ENCODE results near the gene KLHL18.

Gene KLHL18

DNA sequence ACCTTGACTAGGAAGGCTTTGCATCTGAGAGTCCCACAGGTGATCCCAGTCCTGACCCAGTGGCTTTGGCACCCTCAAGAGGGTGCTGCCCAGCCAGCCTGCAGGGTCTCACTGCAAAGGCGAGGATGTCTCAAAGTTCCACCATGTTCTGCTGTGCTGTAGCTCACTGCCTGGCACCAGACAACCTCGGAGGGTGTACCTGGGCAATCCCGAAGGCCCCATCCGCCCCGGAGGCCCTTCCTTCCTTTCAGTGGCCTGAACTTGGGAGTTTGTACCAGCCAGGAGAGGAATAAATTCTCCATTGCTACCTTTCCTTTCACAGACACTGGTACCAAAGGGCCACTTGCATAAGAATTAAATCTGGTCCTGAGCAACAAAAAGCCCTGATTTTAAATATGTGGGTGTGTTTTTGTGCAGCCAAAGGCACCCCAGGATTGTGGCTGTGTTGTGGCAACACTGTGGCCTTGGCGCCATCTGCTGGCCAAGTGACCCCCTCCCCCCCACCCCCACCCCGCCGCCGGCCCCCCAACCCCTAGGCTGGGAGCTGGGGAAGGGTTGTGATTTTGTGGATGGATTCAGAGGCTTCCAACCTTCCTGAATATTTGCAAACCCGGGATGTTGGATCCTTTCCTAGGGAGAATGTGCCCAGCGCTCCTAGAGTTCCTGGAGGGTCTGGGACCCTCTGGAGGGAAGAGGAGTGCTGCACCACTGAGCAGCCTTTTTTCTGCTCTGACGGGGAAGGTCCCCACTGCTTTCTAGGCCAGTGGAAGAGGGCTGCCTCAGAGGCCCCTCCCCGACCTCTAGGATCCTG lies 88.3 kb downstream of the KLHL18 start:
- Histone ChIP-seq H3K9ac (ENCODE audit: insufficient read length) (no peak overlapping the region), H3K4me3 (no peak overlapping the region), H3K27ac (no peak overlapping the region), H3K36me3 (ENCODE audit: insufficient read depth, low read length) (no peaks in the 10 kb centered on the region), H3K9me3 (ENCODE audit: low read depth, low read length) (no peaks in the 10 kb centered on the region)
- TF ChIP-seq EZH2 (IDR thresholded peaks at IDR 0.05) = no peak
- TF ChIP-seq FOXP2 (optimal IDR thresholded peaks at IDR 0.05; ENCODE audit: control extremely low read depth, extremely low read length, insufficient read depth) = no peak
- TF ChIP-seq POLR2AphosphoS5 (IDR thresholded peaks at IDR 0.05; ENCODE audit: borderline replicate concordance, low read depth, low read length) = no peak
- no peak for DNase-seq (ENCODE audit: low read depth, low spot score)

DNA sequence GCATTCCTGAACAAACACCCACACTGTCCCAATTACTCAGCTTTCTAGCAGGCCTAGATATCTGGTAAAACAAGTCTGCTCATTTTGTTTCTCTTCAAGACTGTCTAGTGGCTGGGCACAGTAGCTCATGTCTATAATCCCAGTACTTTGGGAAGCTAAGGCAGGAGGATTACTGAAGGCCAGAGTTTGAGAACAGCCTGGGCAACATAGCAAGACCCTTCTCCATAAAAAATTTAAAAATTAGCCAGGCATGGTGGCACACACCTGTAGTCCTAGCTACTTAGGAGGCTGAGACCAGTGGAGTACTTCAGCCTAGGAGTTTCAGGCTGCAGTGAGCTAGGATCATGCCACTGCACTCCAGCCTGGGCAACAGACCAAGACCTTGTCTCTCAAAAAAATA lies 91.8 kb downstream of the KLHL18 start:
- H3K4me3 ChIP-seq = no peak overlapping the region
- no peaks in the 10 kb centered on the region for H3K9me3 ChIP-seq (ENCODE audit: low read depth, low read length)
- no peak overlapping the region for H3K27ac ChIP-seq
- DNase-seq (ENCODE audit: low read depth, low spot score) = no peak
- no peak for TF ChIP-seq FOXP2 (optimal IDR thresholded peaks at IDR 0.05; ENCODE audit: control extremely low read depth, extremely low read length, insufficient read depth)
- no peak for TF ChIP-seq EZH2 (IDR thresholded peaks at IDR 0.05)
- no peak for TF ChIP-seq POLR2AphosphoS5 (IDR thresholded peaks at IDR 0.05; ENCODE audit: borderline replicate concordance, low read depth, low read length)
- H3K9ac ChIP-seq (ENCODE audit: insufficient read length) = no peak overlapping the region
- no peaks in the 10 kb centered on the region for H3K36me3 ChIP-seq (ENCODE audit: insufficient read depth, low read length)

DNA sequence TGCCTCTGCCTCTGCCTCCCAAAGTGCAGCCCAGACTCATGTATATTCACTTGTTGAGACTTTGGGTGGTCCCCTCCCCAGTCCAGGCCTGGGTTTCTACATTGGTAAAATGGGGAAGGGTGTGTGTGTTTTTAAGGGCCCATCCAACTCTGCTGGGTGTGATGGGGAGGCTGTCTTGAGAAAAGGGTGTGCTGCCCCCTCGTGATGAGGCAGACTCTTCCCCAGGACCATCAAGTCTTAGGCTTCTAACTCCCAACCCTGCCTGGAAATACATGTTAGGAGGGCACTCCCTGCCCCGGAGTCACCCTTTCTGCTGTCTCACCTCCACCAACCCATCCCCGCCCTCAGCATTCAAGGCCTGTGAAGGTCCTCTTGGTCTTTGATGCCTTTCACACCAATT lies 93.6 kb downstream of the KLHL18 start:
- Histone ChIP-seq H3K4me3 (no peak overlapping the region), H3K27ac (no peak overlapping the region), H3K36me3 (ENCODE audit: insufficient read depth, low read length) (no peaks in the 10 kb centered on the region), H3K9me3 (ENCODE audit: low read depth, low read length) (no peaks in the 10 kb centered on the region), H3K9ac (ENCODE audit: insufficient read length) (no peak overlapping the region)
- TF ChIP-seq FOXP2 (optimal IDR thresholded peaks at IDR 0.05; ENCODE audit: control extremely low read depth, extremely low read length, insufficient read depth) (no peak), EZH2 (IDR thresholded peaks at IDR 0.05) (no peak), POLR2AphosphoS5 (IDR thresholded peaks at IDR 0.05; ENCODE audit: borderline replicate concordance, low read depth, low read length) (no peak)
- DNase-seq (ENCODE audit: low read depth, low spot score) = no peak

DNA sequence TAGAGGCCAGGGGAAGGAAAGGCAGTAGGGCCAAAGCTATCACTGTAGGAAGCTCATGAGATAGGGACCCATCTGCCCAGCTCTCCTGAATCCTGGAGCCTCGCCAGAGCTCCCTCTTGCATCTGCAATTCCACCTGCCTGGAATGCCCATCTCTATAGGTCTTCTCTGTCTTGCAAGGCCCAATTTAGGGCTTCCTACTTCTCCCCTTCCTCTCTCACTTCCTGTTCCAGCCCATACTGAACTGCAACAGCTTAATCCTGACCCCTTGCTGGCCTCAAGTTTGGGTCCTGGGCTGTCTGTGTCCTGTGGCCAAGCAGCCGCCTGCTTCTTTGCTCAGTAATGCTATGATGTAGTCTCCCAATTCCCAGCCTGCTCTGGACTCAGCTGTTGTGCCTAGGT lies 94.4 kb downstream of the KLHL18 start:
- Histone ChIP-seq H3K9me3 (ENCODE audit: low read depth, low read length) (no peaks in the 10 kb centered on the region), H3K36me3 (ENCODE audit: insufficient read depth, low read length) (no peaks in the 10 kb centered on the region), H3K4me3 (no peak overlapping the region), H3K27ac (no peak overlapping the region), H3K9ac (ENCODE audit: insufficient read length) (no peak overlapping the region)
- TF ChIP-seq FOXP2 (optimal IDR thresholded peaks at IDR 0.05; ENCODE audit: control extremely low read depth, extremely low read length, insufficient read depth) (no peak), POLR2AphosphoS5 (IDR thresholded peaks at IDR 0.05; ENCODE audit: borderline replicate concordance, low read depth, low read length) (no peak), EZH2 (IDR thresholded peaks at IDR 0.05) (no peak)
- DNase-seq (ENCODE audit: low read depth, low spot score) = no peak

DNA sequence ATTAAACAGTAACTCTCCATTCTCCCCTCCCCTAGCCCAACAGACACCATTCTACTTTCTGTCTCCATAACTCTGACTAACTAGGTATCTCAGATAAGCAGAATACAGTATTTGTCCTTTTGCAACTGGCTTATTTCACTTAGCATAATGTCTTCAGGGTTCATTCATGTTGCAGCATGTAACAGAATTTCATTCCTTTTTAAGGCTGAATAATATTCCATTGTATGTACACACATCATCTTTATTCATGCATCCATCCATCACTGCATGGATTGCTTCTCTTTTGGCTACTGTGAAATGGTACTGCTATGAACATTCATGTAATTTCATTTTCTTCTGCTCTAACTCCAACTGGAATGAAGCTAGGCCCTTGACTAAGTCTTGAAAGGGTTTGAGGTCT lies 96.1 kb downstream of the KLHL18 start:
- Histone ChIP-seq H3K9ac (ENCODE audit: insufficient read length) (no peak overlapping the region), H3K9me3 (ENCODE audit: low read depth, low read length) (no peaks in the 10 kb centered on the region), H3K4me3 (no peak overlapping the region), H3K27ac (no peak overlapping the region), H3K36me3 (ENCODE audit: insufficient read depth, low read length) (no peaks in the 10 kb centered on the region)
- DNase-seq (ENCODE audit: low read depth, low spot score) = no peak
- no peak for TF ChIP-seq FOXP2 (optimal IDR thresholded peaks at IDR 0.05; ENCODE audit: control extremely low read depth, extremely low read length, insufficient read depth)
- TF ChIP-seq EZH2 (IDR thresholded peaks at IDR 0.05) = no peak

DNA sequence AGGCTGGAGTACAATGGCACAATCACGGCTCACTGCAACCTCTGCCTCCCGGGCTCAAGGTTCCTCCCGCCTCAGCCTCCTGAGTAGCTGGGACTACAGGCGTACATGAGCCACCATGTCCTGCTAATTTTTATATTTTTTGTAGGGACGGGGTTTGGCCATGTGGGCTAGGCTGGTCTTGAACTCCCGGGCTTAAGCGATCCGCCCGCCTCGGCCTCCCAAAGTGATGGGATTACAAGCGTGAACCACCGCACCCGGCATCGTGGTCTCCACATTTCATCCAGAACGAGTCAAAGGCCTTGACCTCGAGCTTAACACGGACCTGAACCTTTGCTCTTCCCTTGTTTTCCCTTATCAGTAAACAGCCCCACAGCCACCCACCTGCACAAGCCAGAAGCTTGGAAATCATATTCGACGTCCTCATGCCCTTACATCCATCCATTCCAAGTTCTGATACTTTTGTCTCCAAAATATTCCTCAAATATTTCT lies 96.7 kb downstream of the KLHL18 start:
- peak overlapping the region; percentile 92 for H3K9ac ChIP-seq (ENCODE audit: insufficient read length)

DNA sequence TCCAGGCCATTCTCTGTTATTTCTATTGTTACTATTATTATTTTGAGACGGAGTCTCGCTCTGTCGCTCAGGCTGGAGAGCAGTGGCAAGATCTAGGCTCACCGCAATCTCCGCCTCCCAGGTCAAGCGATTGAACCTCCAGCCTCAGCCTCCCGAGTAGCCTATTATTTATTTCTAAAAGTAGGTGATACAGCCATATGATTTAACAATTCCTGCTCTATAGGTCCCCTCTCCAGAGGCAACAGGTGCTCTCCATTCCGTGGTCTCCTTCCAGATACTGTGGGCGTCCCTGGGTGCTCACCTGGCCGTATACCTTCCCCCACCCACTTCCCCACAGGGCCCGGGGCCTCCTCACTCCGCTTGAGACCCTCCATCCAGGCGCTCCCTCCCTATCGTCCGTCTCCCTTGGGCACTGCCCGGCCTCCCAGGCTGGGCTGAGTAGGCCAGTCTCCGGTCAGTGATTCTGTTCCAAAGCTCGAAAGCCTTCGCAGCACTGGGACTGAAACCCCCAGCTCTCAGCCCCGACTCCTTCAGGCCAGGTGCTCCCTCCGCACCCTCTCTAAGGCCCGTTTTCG lies 97.4 kb downstream of the KLHL18 start:
- Histone ChIP-seq H3K9me3 (ENCODE audit: low read depth, low read length) (no peaks in the 10 kb centered on the region), H3K9ac (ENCODE audit: insufficient read length) (peak overlapping the region; percentile 92), H3K4me3 (peak overlapping the region; percentile 87), H3K27ac (no peak overlapping the region), H3K36me3 (ENCODE audit: insufficient read depth, low read length) (no peaks in the 10 kb centered on the region)
- no peak for DNase-seq (ENCODE audit: low read depth, low spot score)
- TF ChIP-seq POLR2AphosphoS5 (IDR thresholded peaks at IDR 0.05; ENCODE audit: borderline replicate concordance, low read depth, low read length) (no peak), FOXP2 (optimal IDR thresholded peaks at IDR 0.05; ENCODE audit: control extremely low read depth, extremely low read length, insufficient read depth) (no peak), EZH2 (IDR thresholded peaks at IDR 0.05) (no peak)

More for the DNA sequence above, 96.7 kb downstream of the KLHL18 start:
- Histone ChIP-seq H3K27ac (no peak overlapping the region), H3K4me3 (peak overlapping the region; percentile 87), H3K9me3 (ENCODE audit: low read depth, low read length) (no peaks in the 10 kb centered on the region), H3K36me3 (ENCODE audit: insufficient read depth, low read length) (no peaks in the 10 kb centered on the region)
- no peak for DNase-seq (ENCODE audit: low read depth, low spot score)
- TF ChIP-seq POLR2AphosphoS5 (IDR thresholded peaks at IDR 0.05; ENCODE audit: borderline replicate concordance, low read depth, low read length) = no peak

DNA sequence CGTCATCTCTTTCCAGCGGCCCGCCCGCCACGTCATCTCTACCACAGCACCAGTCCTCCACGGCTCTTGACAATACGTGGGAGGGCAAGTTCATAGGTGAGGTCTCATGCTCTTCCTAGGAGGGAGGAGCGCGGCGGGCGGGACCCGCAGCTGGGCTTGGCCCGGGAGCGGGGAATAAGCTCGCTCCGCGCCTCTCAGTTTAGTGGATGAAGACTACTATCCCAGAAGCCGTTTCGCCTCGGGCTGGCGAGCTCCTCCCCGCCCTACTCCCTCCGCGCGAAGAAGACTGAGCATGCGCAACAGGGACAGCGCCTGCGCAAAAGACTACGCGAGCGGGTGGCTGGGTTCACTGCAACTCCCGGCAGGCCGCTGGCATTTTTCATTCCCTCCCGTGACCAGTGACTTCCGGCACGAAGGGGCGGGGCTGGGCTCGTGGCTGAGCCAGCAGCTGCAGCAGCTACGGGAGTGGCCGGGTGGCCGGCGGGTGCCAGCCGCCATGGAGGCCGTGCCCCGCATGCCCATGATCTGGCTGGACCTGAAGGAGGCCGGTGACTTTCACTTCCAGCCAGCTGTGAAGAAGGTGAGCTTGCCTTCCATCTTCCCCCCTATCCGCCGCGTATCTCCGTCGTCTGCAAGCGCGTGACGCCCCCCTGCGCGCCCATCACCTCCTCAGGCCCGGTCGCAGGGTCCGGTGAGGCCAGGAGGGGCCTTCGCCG lies 98.0 kb downstream of the KLHL18 start, which contains the start of gene PTPN23:
Gene PTPN23 (plus strand): TSS at position 421 of the 716 bp plus-strand sequence. CDS start 76 bp downstream, at position 497.
- peak within 1 kb of the TSS; percentile 87 for H3K4me3 ChIP-seq
- H3K36me3 ChIP-seq (ENCODE audit: insufficient read depth, low read length) = no peaks in the 10 kb centered on the region
- H3K9ac ChIP-seq (ENCODE audit: insufficient read length) = peak within 1 kb of the TSS; percentile 92
- DNase-seq (ENCODE audit: low read depth, low spot score) = peak; percentile 82
- TF ChIP-seq EZH2 (IDR thresholded peaks at IDR 0.05) = no peak
- peak; percentile 83 for TF ChIP-seq POLR2AphosphoS5 (IDR thresholded peaks at IDR 0.05; ENCODE audit: borderline replicate concordance, low read depth, low read length)
- TF ChIP-seq FOXP2 (optimal IDR thresholded peaks at IDR 0.05; ENCODE audit: control extremely low read depth, extremely low read length, insufficient read depth) = no peak
- H3K27ac ChIP-seq = peak within 1 kb of the TSS; percentile 31; the same call in 1 of the 2 replicates
- H3K9me3 ChIP-seq (ENCODE audit: low read depth, low read length) = no peaks in the 10 kb centered on the region
